Urothelium cell line (cell line): ENCODE measurements around the gene ADGRL1.
"Not testable (repeated sequence)": the region's sequence is repeated elsewhere in the genome, so short reads cannot be mapped to it uniquely, and the experiment has no call there.

ENCODE experiments used
- DNase-seq: peaks from one replicate; pipeline ENCODE4 v3.0.0; 2011; ENCODE audit warnings: low spot score, mixed read lengths
- FAIRE-seq: peaks from 2 replicates; lab custom pipeline; 2011; peaks lifted over from hg19 to GRCh38; lab: Jason Lieb, UNC

ADGRL1 gene

DNA sequence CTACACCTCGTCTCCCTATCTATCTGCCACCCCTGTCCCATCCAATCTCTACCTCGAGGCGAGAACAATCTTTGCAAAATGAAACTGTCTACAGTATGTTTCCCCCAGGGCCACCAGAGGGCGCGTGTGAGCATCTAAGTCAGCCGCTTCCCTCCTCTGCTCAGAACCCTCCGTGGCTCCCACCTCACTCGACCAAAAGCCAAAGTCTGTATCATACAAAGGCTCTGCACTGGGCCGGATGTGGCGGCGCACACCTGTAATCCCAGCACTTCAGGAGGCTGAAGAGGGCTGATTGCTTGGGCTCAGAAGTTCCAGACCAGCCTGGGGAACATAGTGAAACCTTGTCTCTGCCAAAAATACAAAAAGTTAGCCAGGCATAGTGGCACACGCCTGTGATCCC lies 9.9 kb downstream of the ADGRL1 start:
- peak; percentile 29 for DNase-seq
- not testable (repeated sequence) for FAIRE-seq

DNA sequence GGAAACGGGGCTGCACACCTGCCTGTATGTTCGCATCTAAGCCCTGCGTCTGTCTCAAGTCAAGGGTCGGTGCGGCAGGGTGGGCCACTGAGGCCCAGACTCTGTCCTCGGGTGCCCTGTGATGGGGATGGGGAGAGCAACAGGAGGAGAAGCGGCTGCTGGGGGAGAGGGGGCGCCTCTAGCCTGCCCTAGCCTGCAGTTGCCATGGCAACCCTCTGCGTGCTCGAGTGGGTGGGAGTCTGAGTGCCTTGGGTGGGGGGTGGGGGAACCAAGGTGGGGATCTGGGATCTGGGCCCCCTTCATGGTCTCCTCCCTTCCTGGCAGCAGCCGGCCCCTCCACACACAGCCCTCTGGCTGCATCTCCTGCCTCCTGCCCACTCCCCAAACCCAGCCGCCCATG lies 10.8 kb downstream of the ADGRL1 start:
- not testable (repeated sequence) for FAIRE-seq, DNase-seq

GRCh38 chr19:14189415-14189814 lies 16.6 kb downstream of the ADGRL1 start:
- no peak for FAIRE-seq
- no peak for DNase-seq

DNA sequence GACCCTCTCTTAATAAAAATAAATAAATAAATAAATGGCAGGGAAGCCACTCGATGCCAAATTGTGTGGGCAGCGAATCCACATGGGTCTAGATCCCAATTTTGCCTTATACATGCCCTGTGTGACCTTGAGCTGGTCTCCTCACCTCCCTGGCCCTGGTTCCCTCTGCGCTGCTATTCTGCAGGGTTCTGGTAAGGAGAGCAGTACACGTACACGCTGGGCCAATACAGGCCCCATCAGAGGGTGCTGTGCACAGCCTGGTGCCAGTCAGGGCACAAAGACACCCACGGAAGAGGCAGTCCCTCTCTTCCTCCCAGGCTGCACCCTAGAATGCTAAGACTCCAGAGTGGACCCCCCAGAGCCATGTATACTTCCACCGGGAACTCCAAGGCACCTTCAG lies 17.9 kb downstream of the ADGRL1 start:
- FAIRE-seq, DNase-seq: not testable (repeated sequence)

DNA sequence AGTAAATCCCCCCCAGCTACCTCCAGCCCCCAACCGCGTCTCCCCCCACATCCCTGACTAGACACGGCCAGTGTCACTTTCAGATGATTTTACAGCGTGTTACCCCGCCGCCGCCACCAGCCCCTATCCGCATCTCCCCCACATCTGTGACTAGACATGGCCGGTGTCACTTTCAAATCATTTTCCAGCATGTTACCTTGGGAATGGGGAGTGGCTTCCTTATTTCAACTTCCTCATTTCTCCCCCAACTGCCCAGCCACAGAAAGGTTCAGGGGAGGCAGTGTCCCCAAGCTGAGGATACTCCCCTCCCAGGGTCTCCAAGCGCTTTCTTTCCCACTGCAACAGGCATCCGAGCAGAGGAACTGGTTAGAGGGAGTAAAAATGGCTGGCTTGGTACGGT lies 18.4 kb downstream of the ADGRL1 start:
- DNase-seq (no peak), FAIRE-seq (no peak)

DNA sequence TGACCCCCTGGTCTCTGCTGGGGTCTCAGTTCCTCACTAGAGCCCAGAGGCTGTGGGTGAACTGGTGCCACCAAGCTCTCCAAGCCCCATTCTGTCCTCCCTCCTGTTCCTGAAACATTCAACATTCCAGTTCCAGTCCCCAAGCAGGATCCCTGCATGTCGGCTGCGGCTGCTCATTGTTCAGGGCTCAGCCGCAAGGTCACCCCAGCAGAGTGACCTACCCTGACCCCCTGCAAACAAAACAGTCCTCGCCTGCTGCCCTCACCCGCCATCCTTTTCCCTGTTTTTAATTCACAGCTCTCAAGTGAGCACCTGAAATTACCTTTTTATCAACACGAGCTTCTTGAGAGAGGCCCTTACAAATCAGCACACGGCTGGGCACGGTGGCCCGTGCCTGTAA lies 19.3 kb downstream of the ADGRL1 start:
- not testable (repeated sequence) for DNase-seq

GRCh38 chr19:14185691-14186090 lies 20.3 kb downstream of the ADGRL1 start:
- FAIRE-seq, DNase-seq: not testable (repeated sequence)

More for the DNA sequence above, 19.3 kb downstream of the ADGRL1 start:
- FAIRE-seq: not testable (repeated sequence)

DNA sequence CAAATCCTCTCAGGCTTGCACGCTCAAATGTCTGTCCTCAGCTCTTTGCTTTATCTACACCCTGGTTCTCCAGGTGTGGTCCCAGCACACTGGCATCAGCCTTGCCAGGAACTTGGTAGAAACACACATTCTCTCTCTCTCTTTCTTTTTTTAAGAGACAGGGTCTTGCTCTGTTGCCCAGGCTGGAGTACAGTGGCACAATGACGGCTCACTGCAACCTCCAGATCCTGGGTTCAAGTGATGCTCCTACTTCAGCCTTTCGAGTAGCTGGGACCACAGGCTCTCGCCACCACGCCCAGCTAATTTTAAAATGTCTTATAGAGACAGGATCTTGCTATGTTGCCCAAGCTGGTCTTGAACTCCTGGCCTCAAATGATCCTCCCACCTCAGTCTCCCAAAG lies 20.8 kb downstream of the ADGRL1 start:
- no peak for DNase-seq
- FAIRE-seq: no peak

- no peak for DNase-seq
- no peak for FAIRE-seq
Observed at GRCh38 chr19:14183741-14184350, 22.1 kb downstream of the ADGRL1 start.

DNA sequence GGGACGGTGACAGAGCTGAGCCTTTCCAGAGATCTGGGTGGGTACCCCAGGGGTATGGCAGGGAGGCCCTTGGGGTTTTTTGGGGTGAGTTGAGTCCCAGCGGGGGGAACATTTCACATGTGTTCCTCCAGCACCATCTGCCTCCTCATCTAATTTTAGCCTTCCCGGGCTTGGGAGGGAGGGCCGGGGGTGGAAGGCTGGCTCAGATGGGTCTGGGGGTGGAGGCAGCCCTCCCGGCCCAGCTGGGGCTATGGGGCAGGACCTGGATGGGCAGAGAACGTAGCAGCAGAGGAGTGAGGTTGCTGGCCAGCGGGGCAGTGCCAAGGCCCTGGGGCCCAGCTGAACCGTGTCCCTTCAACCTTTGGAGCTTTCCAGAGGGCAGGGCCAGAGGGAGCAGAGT lies 23.5 kb downstream of the ADGRL1 start:
- FAIRE-seq: no peak
- DNase-seq: no peak

- no peak for FAIRE-seq
- DNase-seq: no peak
Observed at GRCh38 chr19:14181906-14182305, 24.1 kb downstream of the ADGRL1 start.

DNA sequence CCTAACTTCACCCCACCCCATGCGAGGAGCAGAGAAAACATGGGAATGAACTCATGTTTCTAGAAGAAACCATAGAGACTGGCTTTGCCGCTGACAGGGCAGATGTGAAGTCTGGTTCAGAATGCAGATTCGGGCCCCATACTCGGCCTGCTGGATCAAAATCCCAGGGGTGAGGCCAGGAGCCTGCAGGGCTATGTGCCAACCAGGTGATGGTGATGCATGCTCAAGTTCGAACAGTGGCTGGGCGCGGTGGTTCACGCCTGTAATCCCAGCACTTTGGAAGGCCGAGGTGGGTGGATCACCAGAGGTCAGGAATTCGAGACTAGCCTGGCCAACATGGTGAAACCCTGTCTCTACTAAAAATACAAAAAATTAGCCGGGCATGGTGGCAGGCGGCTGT lies 24.8 kb downstream of the ADGRL1 start:
- DNase-seq, FAIRE-seq: not testable (repeated sequence)

- no peak for DNase-seq
- FAIRE-seq: no peak
Observed at GRCh38 chr19:14177496-14178074, 28.4 kb downstream of the ADGRL1 start.

- no peak for FAIRE-seq
Observed at GRCh38 chr19:14175351-14175792, 30.6 kb downstream of the ADGRL1 start.

DNA sequence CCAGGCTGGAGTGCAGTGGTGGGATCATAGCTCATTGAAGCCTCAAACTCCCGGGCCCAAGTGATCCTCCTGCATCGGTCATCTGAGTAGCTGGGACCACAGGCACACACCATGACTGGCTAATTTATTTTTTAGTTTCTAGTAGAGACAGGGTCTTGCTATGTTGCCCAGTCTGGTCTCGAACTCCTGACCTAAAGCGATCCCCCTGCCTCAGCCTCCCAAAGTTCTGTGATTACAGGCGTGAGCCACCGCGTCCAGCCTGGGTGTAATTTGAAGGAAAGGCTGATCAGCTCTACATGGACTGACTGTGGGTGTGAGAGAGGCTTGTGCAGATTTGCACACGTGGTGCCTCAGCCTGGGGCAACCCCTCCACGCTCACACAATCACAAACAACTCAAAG lies 31.1 kb downstream of the ADGRL1 start:
- DNase-seq (no peak), FAIRE-seq (no peak)

More at GRCh38 chr19:14175351-14175792, 30.6 kb downstream of the ADGRL1 start:
- DNase-seq: no peak

DNA sequence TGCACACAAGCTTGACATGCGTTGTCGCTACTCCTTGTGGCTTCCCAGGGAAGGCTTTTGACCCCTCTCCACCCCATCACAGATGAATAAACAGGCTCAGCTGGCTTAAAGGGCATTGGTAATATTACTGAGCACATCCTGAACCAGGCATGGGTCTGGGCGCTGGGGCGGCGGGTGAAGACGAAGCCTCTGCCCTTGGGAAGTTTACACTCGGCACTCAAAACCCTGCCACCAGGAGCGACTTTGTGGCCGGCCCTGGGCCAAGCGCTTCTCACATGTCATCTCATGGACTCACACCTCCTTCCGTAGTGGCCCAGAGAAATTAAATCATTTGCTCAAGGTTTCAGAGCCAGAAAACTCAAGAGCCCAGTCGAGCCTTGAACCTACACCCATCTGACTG lies 37.0 kb downstream of the ADGRL1 start:
- no peak for FAIRE-seq

DNA sequence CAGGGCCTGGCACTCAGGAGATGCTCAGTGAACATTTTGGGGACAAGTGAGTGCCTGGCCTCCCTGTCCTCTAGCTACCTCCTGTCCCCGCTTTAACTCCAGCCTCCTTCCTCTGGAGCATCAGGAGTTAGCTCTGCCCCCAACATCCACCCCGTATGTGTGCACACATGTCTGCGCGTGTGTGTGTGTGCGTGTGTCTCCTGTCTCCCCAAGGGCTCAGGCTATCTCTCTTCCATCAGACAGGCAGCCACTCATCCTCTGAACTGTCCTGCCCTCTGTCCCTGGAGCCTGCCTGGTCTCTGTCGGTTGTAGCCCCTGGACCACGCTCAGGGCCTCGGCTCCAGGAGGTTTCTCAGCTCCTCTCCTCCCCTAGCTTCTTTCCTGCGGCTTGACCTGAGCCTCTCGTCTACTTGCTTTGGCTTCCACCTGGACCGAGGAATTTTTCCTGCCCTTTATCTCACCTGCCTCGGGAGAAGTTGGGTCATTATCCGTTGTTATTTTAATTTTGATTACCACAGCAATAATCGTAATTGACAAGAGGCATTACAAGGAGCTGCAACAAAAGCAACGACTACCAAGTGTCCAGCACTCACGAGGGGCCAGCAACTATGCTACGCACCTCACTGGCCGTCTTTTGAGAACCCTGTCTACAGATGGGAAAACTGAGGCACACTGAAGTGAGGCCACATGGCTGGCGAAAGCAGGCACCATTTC lies 37.6 kb downstream of the ADGRL1 start:
- FAIRE-seq (no peak), DNase-seq (no peak)

More for the DNA sequence above, 37.0 kb downstream of the ADGRL1 start:
- no peak for DNase-seq

DNA sequence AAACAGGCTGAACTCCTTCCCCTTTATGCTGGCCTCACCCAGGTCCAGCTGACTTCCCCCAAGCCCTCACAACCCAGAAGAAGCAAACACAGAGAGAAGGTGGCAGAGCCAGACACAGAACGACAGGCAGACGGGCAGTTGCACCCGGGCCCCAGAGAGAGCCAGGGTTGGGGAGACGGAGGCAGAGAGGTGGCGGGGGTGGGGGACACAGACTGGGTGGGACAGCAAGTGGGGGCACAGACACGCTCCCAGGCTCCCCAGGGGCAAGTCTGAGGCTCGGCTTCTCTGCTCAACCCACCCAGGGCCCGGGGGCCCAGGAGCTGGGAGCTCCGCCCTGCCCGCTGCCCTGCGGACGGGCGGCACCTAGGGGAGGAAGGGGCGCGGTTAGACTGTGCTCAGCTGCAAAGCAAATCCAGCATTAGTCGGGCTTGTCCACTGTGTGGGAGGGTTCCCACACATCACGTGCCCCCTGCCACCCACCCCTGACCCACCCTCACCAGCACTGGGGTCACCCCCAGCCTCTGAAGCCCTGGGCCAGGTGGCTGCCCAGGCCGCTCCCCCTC lies 38.3 kb downstream of the ADGRL1 start:
- FAIRE-seq (no peak), DNase-seq (no peak)

GRCh38 chr19:14166999-14167575 lies 38.9 kb downstream of the ADGRL1 start:
- DNase-seq (no peak), FAIRE-seq (no peak)

GRCh38 chr19:14165990-14166830 lies 39.8 kb downstream of the ADGRL1 start:
- FAIRE-seq (no peak), DNase-seq (no peak)
